H1 (cell line): ENCODE data around the gene MAGI3. TPM values are rescaled to one million over a fixed set of nuclear protein-coding genes. Genes with fewer than 3 reads are reported as not detected.
A peak's percentile ranks its signal among the peaks of the same experiment; 100 is the strongest.

ENCODE experiments used
- CTCF ChIA-PET: fragments of 300-600 bp; sonication (Branson Sonifier 250); formaldehyde crosslinking; loops from one replicate; lab custom pipeline; 2021; ENCODE audit not compliant: partially characterized antibody; lab: Charles Lee
- POLR2A ChIA-PET: fragments of 300-600 bp; sonication (Branson Sonifier 250); formaldehyde crosslinking; loops from one replicate; lab custom pipeline; 2021; ENCODE audit warnings: inconsistent platforms; ENCODE audit not compliant: partially characterized antibody; lab: Charles Lee
- DNase-seq, 2 experiments: peaks; one replicate each; pipeline versions ENCODE4 v3.0.0 to v3.0.0-alpha.2; 2010 to 2022; ENCODE audit warnings: low spot score in 2 of 2, low read depth in 1 of 2, mixed read lengths in 1 of 2
- FAIRE-seq: peaks from 2 replicates; lab custom pipeline; 2011; peaks lifted over from hg19 to GRCh38; lab: Jason Lieb, UNC
- H2AFZ ChIP-seq: 2 replicates; pipeline ENCODE4 v1.8.1; 2012; ENCODE audit warnings: low read length, inconsistent platforms
- H2AK5ac ChIP-seq: 2 replicates; pipeline ENCODE4 v1.6.1; 2013; ENCODE audit warnings: low read depth, low read length
- H2BK120ac ChIP-seq: replicated peaks from 2 replicates; pipeline ENCODE3; 2013; ENCODE audit warnings: low read depth, low read length, inconsistent platforms
- H2BK12ac ChIP-seq: 2 replicates; pipeline ENCODE4 v1.6.1; 2013; ENCODE audit warnings: low read depth, low read length
- H2BK15ac ChIP-seq: 2 replicates; pipeline ENCODE4 v1.6.1; 2013; ENCODE audit warnings: low read length
- H2BK20ac ChIP-seq: 2 replicates; pipeline ENCODE4 v1.6.1; 2013; ENCODE audit warnings: low read length
- H2BK5ac ChIP-seq: 2 replicates; pipeline ENCODE4 v1.6.1; 2013; ENCODE audit warnings: low read depth, low read length
- H3K14ac ChIP-seq: 2 replicates; pipeline ENCODE4 v1.6.1; 2013; ENCODE audit warnings: inconsistent platforms; ENCODE audit not compliant: insufficient read length
- H3K18ac ChIP-seq: 2 replicates; pipeline ENCODE4 v1.6.1; 2013; ENCODE audit warnings: low read length; ENCODE audit errors: extremely low read depth
- H3K23ac ChIP-seq: 2 replicates; pipeline ENCODE4 v1.6.1; 2013; ENCODE audit warnings: inconsistent platforms; ENCODE audit not compliant: insufficient read length
- H3K23me2 ChIP-seq: 2 replicates; pipeline ENCODE4 v1.6.1; 2013; ENCODE audit warnings: low read depth, low read length
- H3K27ac ChIP-seq: 2 replicates; pipeline ENCODE4 v1.6.1; 2011; ENCODE audit warnings: low read depth, low read length, inconsistent platforms
- H3K27me3 ChIP-seq, 4 experiments: replicated peaks in 1 of 4; 1 replicate in 1 of 4; 2 replicates in 3 of 4; pipeline versions ENCODE4 v1.6.1 to v1.8.1; 2011 to 2013; ENCODE audit warnings: low read length in 3 of 4, mild to moderate bottlenecking in 3 of 4, inconsistent platforms in 2 of 4, mixed read lengths in 2 of 4, moderate library complexity in 1 of 4; ENCODE audit not compliant: control insufficient read depth in 3 of 4, insufficient read depth in 3 of 4; ENCODE audit errors: extremely low read depth in 1 of 4
- H3K36me3 ChIP-seq, 4 experiments: 2 replicates each; pipeline versions ENCODE4 v1.6.1 to v1.8.1; 2011 to 2013; ENCODE audit warnings: mild to moderate bottlenecking in 4 of 4, low read length in 3 of 4, moderate library complexity in 2 of 4, control low read depth in 1 of 4, inconsistent platforms in 1 of 4; ENCODE audit not compliant: insufficient read depth in 4 of 4, control insufficient read depth in 2 of 4
- H3K4ac ChIP-seq: replicated peaks from 2 replicates; pipeline ENCODE3; 2013; ENCODE audit warnings: low read length, low read depth, mixed read lengths, inconsistent platforms; ENCODE audit not compliant: insufficient read length
- H3K4me1 ChIP-seq, 4 experiments: replicated peaks in 1 of 4; 1 replicate in 1 of 4; 2 replicates in 3 of 4; pipeline versions ENCODE4 v1.6.1 to v1.8.1; 2011 to 2013; ENCODE audit warnings: low read length in 3 of 4, inconsistent platforms in 2 of 4, mixed read lengths in 1 of 4; ENCODE audit not compliant: insufficient read depth in 4 of 4, control insufficient read depth in 3 of 4
- H3K4me2 ChIP-seq, 2 experiments: 2 replicates each; pipeline versions ENCODE4 v1.6.1 to v1.8.1; 2011 to 2013; ENCODE audit warnings: low read depth in 2 of 2, low read length in 2 of 2, control low read depth in 1 of 2, inconsistent platforms in 1 of 2, mild to moderate bottlenecking in 1 of 2; ENCODE audit not compliant: insufficient read depth in 1 of 2
- H3K4me3 ChIP-seq, 4 experiments: fragments of 200-600, 300-600 bp in 1 of 4; sonication (generic), shearing (Covaris generic), sonication (Bioruptor Twin) in 1 of 4; 2 replicates each; pipeline versions ENCODE4 v1.5.1 to v1.8.1; 2011 to 2016; ENCODE audit warnings: low read length in 4 of 4, low read depth in 3 of 4, control low read depth in 2 of 4, inconsistent platforms in 2 of 4, mild to moderate bottlenecking in 2 of 4, mixed read lengths in 1 of 4, moderate library complexity in 1 of 4; ENCODE audit not compliant: insufficient read depth in 2 of 4; ENCODE audit errors: extremely low read depth in 1 of 4
- H3K56ac ChIP-seq: replicated peaks from 2 replicates; pipeline ENCODE3; 2013; ENCODE audit warnings: low read depth, mild to moderate bottlenecking, mixed read lengths, low read length, inconsistent platforms; ENCODE audit not compliant: insufficient read length
- H3K79me1 ChIP-seq: 2 replicates; pipeline ENCODE4 v1.6.1; 2013; ENCODE audit warnings: low read depth, low read length, control low read depth
- H3K79me2 ChIP-seq, 2 experiments: 2 replicates each; pipeline versions ENCODE4 v1.6.1 to v1.8.1; 2012 to 2013; ENCODE audit warnings: low read length in 2 of 2, mild to moderate bottlenecking in 2 of 2, inconsistent platforms in 1 of 2; ENCODE audit not compliant: insufficient read depth in 2 of 2, control insufficient read depth in 1 of 2
- H3K9ac ChIP-seq, 4 experiments: replicated peaks in 1 of 4; 1 replicate in 1 of 4; 2 replicates in 3 of 4; pipeline versions ENCODE4 v1.6.1 to v1.8.1; 2011 to 2013; ENCODE audit warnings: low read depth in 3 of 4, low read length in 3 of 4, control low read depth in 2 of 4, mild to moderate bottlenecking in 2 of 4, moderate library complexity in 2 of 4, inconsistent platforms in 1 of 4; ENCODE audit errors: extremely low read depth in 1 of 4
- H3K9me3 ChIP-seq, 2 experiments: 2 replicates each; pipeline versions ENCODE4 v1.6.1 to v1.8.1; 2012 to 2013; ENCODE audit warnings: mild to moderate bottlenecking in 2 of 2, moderate library complexity in 2 of 2, control low read depth in 1 of 2, inconsistent platforms in 1 of 2, low read depth in 1 of 2, low read length in 1 of 2, mixed read lengths in 1 of 2; ENCODE audit not compliant: insufficient read depth in 2 of 2
- H4K20me1 ChIP-seq, 2 experiments: replicated peaks in 1 of 2; 2 replicates each; pipeline versions ENCODE3 to v1.8.1; 2011 to 2013; ENCODE audit warnings: inconsistent platforms in 2 of 2, low read length in 2 of 2, mild to moderate bottlenecking in 1 of 2; ENCODE audit not compliant: insufficient read depth in 2 of 2, control insufficient read depth in 1 of 2
- H4K5ac ChIP-seq: 2 replicates; pipeline ENCODE4 v1.6.1; 2013; ENCODE audit warnings: low read length, low read depth, mixed read lengths, inconsistent platforms; ENCODE audit not compliant: insufficient read length
- H4K8ac ChIP-seq: 2 replicates; pipeline ENCODE4 v1.8.0; 2013; ENCODE audit warnings: mild to moderate bottlenecking, moderate library complexity, low read length, inconsistent platforms; ENCODE audit not compliant: insufficient read depth; ENCODE audit errors: extremely low read depth
- H4K91ac ChIP-seq: replicated peaks from 2 replicates; pipeline ENCODE3; 2013; ENCODE audit warnings: low read length, mixed read lengths, inconsistent platforms; ENCODE audit not compliant: insufficient read length
- ASH2L ChIP-seq: fragments of 200-600, 300-600 bp; sonication (generic); IDR thresholded peaks from one replicate; pipeline ENCODE4 v1.7.1; 2017; ENCODE audit warnings: low read length
- CHD2 ChIP-seq: IDR thresholded peaks from 2 replicates; pipeline ENCODE4 v1.6.1; 2012; ENCODE audit warnings: low read length, improper control_type of control experiment
- CREB1 ChIP-seq: IDR thresholded peaks from 2 replicates; pipeline ENCODE4 v1.6.1; 2012; ENCODE audit warnings: inconsistent platforms
- HDAC2 ChIP-seq, 2 experiments: fragments of 300-600 bp in 1 of 2; sonication (generic) in 1 of 2; IDR thresholded peaks; 2 replicates each; pipeline ENCODE4 v1.6.1; 2011 to 2012; ENCODE audit warnings: low read depth in 2 of 2, low read length in 2 of 2, mild to moderate bottlenecking in 2 of 2, moderate library complexity in 2 of 2, borderline replicate concordance in 1 of 2, inconsistent platforms in 1 of 2
- PHF8 ChIP-seq: fragments of 200-600 bp; sonication (generic); conservative IDR thresholded peaks from 2 replicates; pipeline ENCODE4 v1.7.1; 2012; ENCODE audit warnings: low read depth, mild to moderate bottlenecking, inconsistent platforms, low read length, moderate library complexity
- RAD21 ChIP-seq, 2 experiments: IDR thresholded peaks in 1 of 2; conservative IDR thresholded peaks in 1 of 2; 2 replicates each; pipeline ENCODE4 v1.6.1; 2011; ENCODE audit warnings: low read depth in 2 of 2, low read length in 2 of 2, improper control_type of control experiment in 1 of 2, inconsistent platforms in 1 of 2, mild to moderate bottlenecking in 1 of 2, moderate library complexity in 1 of 2
- RBBP5 ChIP-seq: IDR thresholded peaks from 2 replicates; pipeline ENCODE4 v1.7.1; 2012; ENCODE audit warnings: low read depth, mild to moderate bottlenecking, inconsistent platforms, low read length, moderate library complexity, borderline replicate concordance
- RNF2 ChIP-seq: fragments of 200-900, 300-1000 bp; sonication (generic); IDR thresholded peaks from 2 replicates; pipeline ENCODE4 v1.7.1; 2016; ENCODE audit warnings: borderline replicate concordance, low read depth, mild to moderate bottlenecking, antibody characterized with exemption, low read length; ENCODE audit not compliant: poor library complexity, severe bottlenecking; ENCODE audit errors: missing control alignments
- SIX5 ChIP-seq: IDR thresholded peaks from 2 replicates; pipeline ENCODE4 v1.6.1; 2011; ENCODE audit warnings: mild to moderate bottlenecking, low read depth, low read length
- SP2 ChIP-seq: IDR thresholded peaks from 2 replicates; pipeline ENCODE4 v1.6.1; 2012; ENCODE audit warnings: mild to moderate bottlenecking, low read length, inconsistent platforms
- SUZ12 ChIP-seq: fragments of 200-600 bp; sonication (generic); IDR thresholded peaks from 2 replicates; pipeline ENCODE4 v1.6.1; 2012; ENCODE audit warnings: mild to moderate bottlenecking, inconsistent platforms, low read length, moderate library complexity, mixed read lengths
- TAF7 ChIP-seq: optimal IDR thresholded peaks from 2 replicates; pipeline ENCODE3; 2011; ENCODE audit warnings: low read depth, mild to moderate bottlenecking, inconsistent platforms, low read length, moderate library complexity, borderline replicate concordance
- WGBS, 2 experiments: shearing (Covaris generic) in 1 of 2; methylation state at CpG; one replicate each; pipeline versions ENCODE4 v1.1.6 to v1.1.7; 2013 to 2015; ENCODE audit warnings: low lambda C conversion rate in 2 of 2, mixed read lengths in 2 of 2, inconsistent platforms in 1 of 2, low coverage in 1 of 2, missing lambda C conversion rate in 1 of 2; ENCODE audit not compliant: insufficient replicate concordance in 2 of 2, insufficient coverage in 1 of 2, insufficient read length in 1 of 2; ENCODE audit errors: extremely low coverage in 1 of 2, missing lambda C conversion rate in 1 of 2; 5-methylcytosine and 5-hydroxymethylcytosine counted together
- polyA plus RNA-seq, 7 experiments: library from polyadenylated mRNA; depleted of rRNA in 3 of 7; stranded (reverse) in 5 of 7; unstranded in 2 of 7; fragments of >200 nt in 5 of 7; fragments of 200-250 nt in 2 of 7; gene quantifications; 1 replicate in 5 of 7; 2 replicates in 1 of 7; 4 replicates in 1 of 7; pipeline versions ENCODE4 v1.2.1 to v1.2.3, GENCODE V29; 2011 to 2013; ENCODE audit warnings: missing spikeins in 2 of 7, mixed read lengths in 2 of 7
- total RNA-seq: library from RNA; stranded (reverse); fragmentation: NEBNext Ultra II Directional; extraction: Animal tissue kit (Norgen Biotek cat#: 25700); gene quantifications from 2 replicates; pipeline ENCODE4 v1.2.1, GENCODE V29; 2021

The MAGI3 gene
- total and polyA plus RNA-seq, 2 of the 8 experiments (the other 6 are each of a cell fraction or from before 2014, with no cell fraction given): 2.3 to 7.8 TPM

DNA sequence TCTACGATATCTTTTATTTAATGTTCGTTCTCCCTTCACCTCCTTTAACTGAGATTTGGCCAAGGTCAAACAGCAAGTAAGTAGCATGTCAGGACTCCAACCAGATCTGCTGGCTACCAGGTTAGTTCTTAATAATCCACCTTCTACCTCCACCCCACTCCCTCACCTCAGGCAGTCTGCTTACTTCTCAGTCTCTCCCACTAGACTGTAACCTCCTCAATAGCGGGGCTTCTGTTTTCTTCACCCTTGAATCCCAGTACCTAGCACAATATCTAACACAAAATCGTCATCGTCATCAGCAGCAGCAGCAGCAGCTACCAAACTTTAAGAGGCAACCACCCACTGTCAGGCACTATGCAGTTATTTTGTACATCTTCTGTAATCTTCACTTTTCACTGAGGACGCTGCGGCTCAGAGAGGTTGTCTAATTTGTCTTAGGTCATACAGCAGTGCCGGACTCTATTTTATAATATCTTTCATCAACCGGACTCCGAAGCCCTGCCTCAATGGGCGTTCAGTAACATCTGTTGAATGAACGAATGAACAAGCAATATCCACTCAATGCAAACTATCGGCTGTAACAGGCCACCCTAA, 859 bp upstream of the MAGI3 start:
- Histone ChIP-seq H3K27me3 (no peaks in the 10 kb centered on the region; a peak in 2 of 7 replicates), H2AK5ac (no peak overlapping the region), H2BK120ac (no peak overlapping the region), H3K27ac (no peak overlapping the region), H4K91ac (no peak overlapping the region), H3K9ac (peak overlapping the region in 2 of 4 experiments; percentile 46 to 58; a peak in 3 of 7 replicates), H3K4me1 (peaks cover 0 to 11% (median 4%) of the 10 kb centered on the region in 4 experiments; a peak in 3 of 7 replicates), H4K20me1 (peaks cover 8 to 10% of the 10 kb centered on the region in 2 experiments), H3K79me1 (no peaks in the 10 kb centered on the region), H4K8ac (no peak overlapping the region), H3K4ac (no peak overlapping the region), H3K18ac (peak overlapping the region; percentile 38; the same call in 1 of the 2 replicates), H2BK20ac (no peak overlapping the region), H3K36me3 (no peaks in the 10 kb centered on the region), H3K4me3 (peak overlapping the region; percentile 63 to 94 (median 74)), H3K9me3 (no peaks in the 10 kb centered on the region), H2BK12ac (no peak overlapping the region), H3K56ac (no peak overlapping the region), H2BK5ac (peak overlapping the region; percentile 62; the same call in 1 of the 2 replicates), H3K23me2 (peaks cover 17% of the 10 kb centered on the region), H2AFZ (peak overlapping the region; percentile 64), H3K4me2 (peak overlapping the region; percentile 90 to 92), H3K79me2 (peaks cover 0 to 23% of the 10 kb centered on the region in 2 experiments; a peak in 3 of 4 replicates), H2BK15ac (no peak overlapping the region), H4K5ac (no peak overlapping the region), H3K14ac (peak overlapping the region; percentile 52), H3K23ac (no peak overlapping the region)
- FAIRE-seq (no peak), DNase-seq (no peak)
- WGBS, 2 experiments: 18% methylated on average over 13 of the region's 13 CpGs; no CpG with 5 or more reads in 1 of the 2 experiments
- ChIA-PET POLR2A (interaction anchor here (0.7 to 1.4 kb wide), 2 partner anchors 25 to 347 kb away, joined by 3 to 4 read pairs; no protein-coding TSS in a partner anchor), CTCF (interaction anchor here (0.9 to 2.3 kb wide), 4 partner anchors 14 to 516 kb away, joined by 3 to 7 read pairs (median 3); partner anchors contain the start of gene DCLRE1B)
- TF ChIP-seq CHD2 (no peak), SIX5 (no peak), RAD21 (IDR thresholded peaks at IDR 0.05 in 1 of 2, conservative IDR thresholded peaks at IDR 0.05 in 1 of 2; ENCODE audit: low read depth in 2 of 2, low read length in 2 of 2) (no peak), RBBP5 (no peak), PHF8 (peak; percentile 36), CREB1 (no peak), HDAC2 (IDR thresholded peaks at IDR 0.05; ENCODE audit: borderline replicate concordance in 1 of 2, low read depth in 2 of 2, low read length in 2 of 2) (peak in 1 of 2 experiments; percentile 52; a peak in 1 of 4 replicates), ASH2L (no peak), TAF7 (no peak), RNF2 (no peak), SUZ12 (no peak), SP2 (no peak)
